NCI-H1048 (cell line): ENCODE results near the gene CCNB3.

Experiments used
- DNase-seq: peaks from one replicate; lab custom pipeline; 2025; lab: John Stamatoyannopoulos, UW

CCNB3 gene

DNA sequence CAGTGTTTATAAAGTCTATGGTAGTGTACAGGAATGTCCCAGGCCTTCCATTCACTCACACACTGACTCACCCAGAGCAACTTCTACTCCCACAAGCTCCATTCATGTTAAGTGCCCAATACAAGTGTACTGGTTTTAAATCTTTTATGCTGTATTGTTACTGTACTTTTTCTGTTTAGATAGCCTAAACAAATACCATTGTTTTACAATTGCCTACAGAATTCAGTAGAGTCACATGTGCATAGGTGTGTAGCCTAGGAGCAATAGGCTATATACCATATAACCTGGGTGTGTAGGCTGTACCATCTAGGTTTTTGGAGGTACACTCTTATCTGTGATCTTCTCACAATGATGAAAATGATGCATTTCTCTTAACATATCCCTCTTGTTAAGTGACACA is 139.4 kb downstream of the CCNB3 start:
- no peak for DNase-seq

DNA sequence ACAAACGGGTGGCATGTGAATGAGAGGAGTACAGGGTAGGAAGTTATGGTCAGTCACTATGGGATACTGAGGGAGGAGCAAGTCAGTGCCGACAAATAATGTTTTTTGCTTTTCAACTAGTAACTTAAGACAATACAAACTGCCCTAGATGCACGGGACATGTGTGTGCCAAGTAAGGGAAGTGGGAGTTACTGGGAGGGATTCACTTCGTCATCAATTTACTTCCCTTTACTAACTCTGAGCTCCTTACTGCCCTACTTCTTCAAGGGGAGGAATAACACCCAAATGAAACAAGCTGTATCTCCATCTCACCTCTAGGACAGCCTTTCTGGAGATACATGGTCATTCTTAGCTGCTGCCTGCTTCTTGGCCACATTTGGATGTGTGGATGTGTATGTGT is 168.4 kb downstream of the CCNB3 start:
- DNase-seq, result no peak

GRCh38 chrX:50375481-50376267 is 171.1 kb downstream of the CCNB3 start:
- DNase-seq, result no peak

- no peak for DNase-seq
These were observed 177.3 kb downstream of the CCNB3 start for GRCh38 chrX:50381729-50382415.

DNA sequence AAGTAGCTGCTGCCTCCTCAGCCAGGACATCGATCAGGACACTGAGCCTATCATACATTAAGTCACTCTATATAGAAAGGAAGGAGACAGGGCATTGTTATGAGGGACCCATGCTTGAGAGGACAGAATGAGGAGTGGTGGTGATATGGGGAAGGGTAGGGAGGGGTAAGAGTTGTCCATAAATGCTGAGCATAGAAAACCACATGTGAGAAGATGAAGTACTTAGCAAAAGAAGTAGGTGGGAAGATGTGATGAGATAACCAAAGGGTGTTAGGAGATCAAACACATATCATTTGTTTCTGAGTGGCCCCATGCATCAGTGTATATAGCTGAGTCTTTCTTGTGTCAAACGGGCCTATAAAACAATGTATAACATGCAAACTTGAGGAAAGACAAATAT is 182.0 kb downstream of the CCNB3 start:
- DNase-seq, result no peak

GRCh38 chrX:50393902-50394301 is 189.3 kb downstream of the CCNB3 start:
- DNase-seq, result no peak
